ENCODE data around the gene ATPAF2.

GRCh38 chr17:18066866-18067265 is 27.9 kb upstream of the ATPAF2 start:
- TF ChIP-seq CTCF (conservative IDR thresholded peaks at IDR 0.05) (no peak), EZH2 (IDR thresholded peaks at IDR 0.05; ENCODE audit: low read depth) (no peak)

All from PC-9 (cell line).